Dermis microvascular lymphatic vessel endothelial cell (primary cell): ENCODE measurements around the gene MYO1D. TPM values are rescaled to one million over a fixed set of nuclear protein-coding genes. Genes with fewer than 3 reads are reported as not detected.
"Not testable (repeated sequence)": the region's sequence is repeated elsewhere in the genome, so short reads cannot be mapped to it uniquely, and the experiment has no call there.

ENCODE experiments used
- DNase-seq, 2 donors: peaks; one replicate each; pipeline versions ENCODE4 v3.0.0 to v3.0.0-alpha.2; 2010; ENCODE audit warnings: low read depth in 2 of 2
- total RNA-seq: library from RNA; depleted of rRNA; stranded (reverse); fragments of >200 nt; gene quantifications from 2 replicates; pipeline ENCODE4 v1.2.1, GENCODE V29; 2014

MYO1D gene
- total RNA-seq, 1 donor from 2014 or later, result 56.5 TPM

DNA sequence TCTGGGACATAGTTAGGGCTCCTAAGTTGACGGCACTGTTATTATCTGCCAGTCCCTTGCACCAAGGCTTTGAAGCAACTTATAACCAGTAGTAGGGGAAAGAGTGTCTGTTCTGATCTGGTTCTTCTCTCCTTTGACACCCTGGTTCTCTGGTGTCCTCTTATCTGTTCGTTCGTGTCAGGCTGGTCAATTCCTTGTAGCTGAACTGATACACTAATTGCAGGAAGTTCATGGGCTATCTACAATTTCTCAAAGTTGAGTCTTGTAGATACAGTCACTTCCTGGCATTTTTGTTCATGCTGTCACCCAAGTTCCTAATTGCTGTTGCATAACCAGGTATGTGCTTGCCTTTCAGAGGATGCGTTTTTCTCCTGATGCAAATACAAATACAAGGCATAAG is 17.3 kb upstream of the MYO1D start:
- DNase-seq, result no peak

GRCh38 chr17:32887410-32887809 is 10.5 kb upstream of the MYO1D start:
- not testable (repeated sequence) for DNase-seq

DNA sequence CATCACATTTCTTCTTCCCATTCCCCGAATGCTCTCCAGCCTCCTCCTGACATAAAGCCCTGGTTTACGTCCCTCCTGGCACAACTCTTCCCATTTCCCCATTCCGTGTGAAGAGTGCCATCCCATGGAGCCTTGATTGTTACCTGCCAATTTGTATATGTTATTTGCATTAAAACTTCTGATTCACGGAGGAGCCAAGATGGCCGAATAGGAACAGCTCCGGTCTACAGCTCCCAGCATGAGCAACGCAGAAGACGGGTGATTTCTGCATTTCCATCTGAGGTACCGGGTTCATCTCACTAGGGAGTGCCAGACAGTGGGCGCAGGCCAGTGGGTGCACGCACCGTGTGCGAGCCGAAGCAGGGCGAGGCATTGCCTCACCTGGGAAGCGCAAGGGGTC is 10.0 kb upstream of the MYO1D start:
- DNase-seq, result not testable (repeated sequence)

DNA sequence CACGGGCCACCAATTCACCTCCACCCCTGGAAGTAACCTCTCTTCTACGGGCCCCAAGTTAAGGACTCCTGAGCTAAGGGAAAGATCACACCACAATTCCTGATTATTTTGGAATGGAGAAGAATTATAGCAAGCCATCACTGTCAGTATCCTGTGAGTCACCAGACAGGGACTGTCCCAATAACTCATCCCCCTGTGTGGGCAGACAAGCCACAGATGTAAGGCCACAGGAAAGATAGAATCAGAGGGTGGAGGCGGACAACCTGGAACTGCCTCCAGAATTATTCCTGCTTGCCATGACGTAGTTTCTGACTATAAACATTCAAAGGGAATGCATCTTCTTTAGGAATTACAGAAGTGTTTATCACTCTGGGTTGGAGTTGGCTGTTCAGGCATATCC is 5.8 kb upstream of the MYO1D start:
- DNase-seq, result peak; percentile 54 to 58

DNA sequence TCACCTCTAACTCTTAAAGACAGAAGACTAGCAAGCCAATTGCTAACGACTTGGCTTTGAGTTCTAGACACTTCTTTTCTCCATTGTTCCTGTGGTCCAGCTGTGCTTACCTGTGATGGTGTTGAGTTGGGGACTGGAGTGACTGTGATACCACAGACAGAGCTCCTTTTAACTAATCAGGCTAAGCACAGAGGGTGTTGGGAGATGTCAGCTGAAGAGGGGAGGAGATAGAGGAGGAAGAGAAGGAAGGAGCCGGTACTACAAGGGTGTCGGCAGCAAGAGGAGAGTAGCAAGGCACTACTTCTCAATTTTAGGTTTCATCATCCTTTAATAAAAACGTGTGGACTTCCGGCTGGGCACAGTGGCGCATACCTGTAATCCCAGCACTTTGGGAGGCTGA is 5.1 kb upstream of the MYO1D start:
- DNase-seq, result no peak

DNA sequence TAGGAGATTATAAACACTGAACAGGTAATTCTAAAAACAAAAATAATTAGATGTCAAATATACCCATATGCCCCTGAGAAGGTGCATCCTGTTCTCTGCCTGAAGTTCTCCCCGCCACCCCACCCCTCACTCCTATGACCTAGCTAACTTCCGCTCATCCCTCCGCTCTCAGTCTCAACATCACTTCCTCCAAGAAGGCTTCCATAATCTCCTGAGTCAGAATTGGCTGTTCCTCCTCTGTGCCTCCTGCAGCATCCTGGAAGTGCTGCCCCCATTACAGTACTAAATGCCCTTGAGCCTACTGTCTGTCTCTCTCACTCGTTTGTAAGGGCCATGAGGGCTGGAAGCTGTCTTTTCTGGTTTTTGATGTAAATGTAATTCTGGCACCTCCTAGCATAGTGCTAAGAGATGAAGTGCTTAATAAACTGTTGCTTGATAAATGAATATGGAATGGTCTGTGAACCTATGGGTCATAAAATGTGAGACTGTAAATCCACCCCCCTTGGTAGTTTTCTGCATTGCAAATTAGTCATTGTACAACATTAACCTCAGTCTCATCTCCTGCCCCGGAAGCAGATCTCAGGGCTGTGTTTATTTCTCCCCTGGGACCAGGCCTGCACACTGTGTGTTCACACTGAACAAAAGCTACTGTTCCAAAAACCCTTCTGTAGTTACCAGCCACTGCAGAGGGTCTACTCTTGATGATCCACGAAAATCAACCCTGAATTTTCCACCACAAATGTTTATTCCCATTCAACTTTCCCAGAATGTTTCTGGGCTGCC is 3.9 kb upstream of the MYO1D start:
- DNase-seq, result no peak

DNA sequence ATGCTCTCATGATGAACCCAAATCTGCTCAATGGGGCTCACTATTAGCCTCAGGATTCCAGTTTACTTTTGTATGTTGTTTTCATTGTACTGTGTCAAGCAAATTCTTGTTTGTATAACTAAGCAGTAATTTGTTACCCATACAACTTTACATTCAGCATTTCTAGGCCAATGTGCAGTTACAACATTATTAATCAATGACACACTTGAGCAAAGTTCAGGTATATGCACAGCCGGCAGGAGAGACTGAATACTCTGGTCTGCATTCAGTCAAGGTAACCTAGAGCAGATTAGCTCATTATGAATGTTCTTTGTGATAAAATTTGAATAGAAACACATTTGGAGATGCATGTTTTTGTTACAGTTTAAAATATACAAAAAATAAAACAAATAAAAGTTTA is 2.2 kb upstream of the MYO1D start:
- DNase-seq, result no peak

DNA sequence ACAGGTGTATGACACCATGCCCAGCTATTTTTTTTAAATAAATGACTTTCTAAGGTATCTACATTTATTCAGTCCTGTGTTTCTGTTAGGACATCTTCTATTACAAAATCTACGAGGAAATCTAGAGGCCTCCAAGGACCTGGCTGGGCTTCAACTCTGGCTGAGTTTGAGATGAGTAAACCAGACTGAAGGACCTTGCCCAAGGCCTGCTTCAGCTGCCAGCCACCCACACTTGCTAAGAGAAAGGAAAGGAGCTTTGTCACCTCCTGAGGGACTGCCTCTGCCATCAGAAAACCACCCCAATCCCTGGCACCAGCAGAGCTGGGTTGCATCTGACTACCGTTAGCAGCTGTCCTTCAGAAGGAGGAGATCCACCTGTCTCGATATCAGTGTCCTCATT is 1.3 kb upstream of the MYO1D start:
- no peak for DNase-seq

DNA sequence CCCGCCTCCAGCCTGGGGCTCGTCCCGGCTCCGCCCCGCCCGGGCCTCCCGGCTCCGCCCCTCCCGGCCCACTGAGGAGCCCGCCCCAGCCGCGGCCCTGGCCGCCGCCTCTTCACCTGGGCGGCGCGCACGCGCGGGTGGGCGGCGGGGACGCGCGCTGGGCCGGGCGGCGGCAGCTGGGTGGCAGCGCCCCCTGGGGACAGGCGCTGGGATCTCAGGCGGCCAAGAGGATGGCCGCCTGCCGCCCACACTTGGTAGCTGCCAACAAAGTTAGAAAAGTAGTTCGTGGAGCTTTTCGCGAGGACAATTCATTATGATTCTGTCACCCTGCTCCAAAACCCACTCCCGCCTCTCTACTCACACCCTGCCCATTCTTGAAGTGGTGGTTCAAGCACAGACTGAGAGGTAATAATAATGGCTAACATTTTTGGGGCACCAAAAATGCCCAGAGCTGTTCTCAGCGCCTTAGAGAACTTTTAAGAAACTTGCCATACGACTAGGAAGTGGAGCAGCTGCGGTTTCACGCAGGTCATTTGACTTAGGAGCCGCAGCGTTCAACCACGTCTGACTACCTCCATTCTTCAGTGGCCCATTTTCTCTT is 340 bp upstream of the MYO1D start:
- DNase-seq, result peak; percentile 69 to 91

DNA sequence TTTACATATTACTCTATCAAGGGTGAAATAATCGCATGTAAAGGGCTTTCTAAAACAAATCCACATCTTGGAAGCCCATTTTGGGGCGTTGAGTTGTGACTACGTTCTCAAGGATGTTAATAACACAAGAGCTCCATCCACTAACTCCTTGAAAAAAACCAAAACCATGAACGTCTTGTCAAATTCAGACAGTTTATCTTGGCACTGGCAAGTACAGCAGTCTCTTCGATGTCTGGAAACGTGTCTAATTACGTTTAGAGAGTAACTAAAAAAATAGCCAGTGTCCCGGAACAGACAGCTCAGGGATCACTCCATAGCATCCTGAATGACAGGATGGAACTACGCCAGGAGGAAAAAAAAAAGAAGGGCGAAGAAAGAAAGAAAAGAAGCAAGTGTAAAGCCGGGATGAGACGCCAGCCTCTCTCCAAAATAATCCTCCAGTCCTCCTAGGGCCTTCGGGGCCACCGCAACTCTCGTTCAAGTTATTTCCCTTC is 954 bp downstream of the MYO1D start:
- peak in 1 of 2 donors; percentile 63 for DNase-seq

DNA sequence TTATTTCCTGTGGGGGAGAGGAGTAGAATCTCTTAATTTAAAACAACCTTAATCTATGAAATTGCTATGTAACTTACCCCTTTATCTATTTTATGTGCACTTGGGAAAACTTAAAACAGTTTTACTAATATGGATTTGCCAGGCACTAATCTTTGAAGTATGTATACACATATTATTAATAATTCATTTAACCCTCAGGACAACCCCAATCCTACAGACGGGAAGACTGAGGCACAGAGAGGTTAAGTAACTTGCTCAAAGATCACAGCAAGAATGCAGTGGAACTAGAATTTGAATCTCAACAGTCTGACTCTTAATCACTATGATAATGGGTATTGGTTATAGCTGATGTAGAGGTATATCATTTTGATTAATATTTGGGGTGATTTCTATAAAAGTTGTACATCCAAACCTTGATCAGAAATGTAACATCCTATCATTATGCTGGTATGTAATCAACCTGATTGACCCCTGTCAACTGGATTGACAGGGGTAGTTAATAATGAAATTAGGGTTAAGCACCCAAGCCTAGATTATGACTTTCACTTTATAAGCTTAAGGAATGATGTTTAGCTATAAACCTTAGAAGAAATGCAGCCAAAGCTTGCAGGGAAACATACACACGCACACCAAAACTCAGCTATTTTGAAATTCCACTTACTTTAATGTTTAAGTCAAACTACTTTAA is 1.6 kb downstream of the MYO1D start:
- no peak for DNase-seq

DNA sequence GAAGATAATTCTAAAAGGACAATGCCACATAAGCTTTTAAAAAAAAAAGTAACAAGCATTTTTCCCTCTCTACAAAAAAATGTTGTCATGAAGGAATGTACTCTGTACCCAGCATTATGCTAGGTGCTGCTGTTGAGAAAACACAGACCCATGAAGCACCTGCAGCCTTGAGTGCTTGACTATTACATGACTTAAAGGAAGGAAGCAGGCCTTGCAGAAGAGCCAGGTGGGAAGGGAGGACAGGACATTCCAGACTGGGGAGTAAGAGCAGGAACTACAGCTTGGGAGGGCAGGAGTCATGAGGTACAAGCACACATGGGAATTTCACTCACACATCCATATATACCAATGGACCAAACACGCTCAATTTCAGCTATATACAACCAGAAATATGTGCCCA is 3.8 kb downstream of the MYO1D start:
- peak in 1 of 2 donors; percentile 40 for DNase-seq

DNA sequence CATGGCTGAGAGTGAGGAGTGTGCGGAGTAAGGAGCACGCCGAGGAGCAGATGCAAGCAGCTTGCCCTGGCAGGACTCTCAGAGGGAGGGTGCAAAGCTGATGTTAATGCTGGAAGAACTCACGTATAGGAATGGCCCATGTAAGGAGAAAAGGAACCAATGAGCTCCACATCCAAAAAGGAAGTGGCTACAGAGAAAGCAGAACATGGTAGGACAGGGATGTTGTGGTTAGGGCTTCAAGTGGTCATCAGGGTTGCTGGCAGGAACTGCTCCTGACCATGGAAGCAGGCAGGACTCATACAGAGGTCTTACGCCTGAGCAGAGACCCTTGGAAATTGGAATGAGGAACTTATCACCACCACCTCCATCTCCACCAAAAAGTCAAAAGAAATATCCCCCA is 5.2 kb downstream of the MYO1D start:
- DNase-seq, result no peak

GRCh38 chr17:32870969-32871368 is 6.0 kb downstream of the MYO1D start:
- no peak for DNase-seq

- DNase-seq, result peak in 1 of 2 donors; percentile 72
These were observed 6.8 kb downstream of the MYO1D start for GRCh38 chr17:32870027-32870670.

GRCh38 chr17:32869345-32870026 is 7.4 kb downstream of the MYO1D start:
- peak in 1 of 2 donors; percentile 68 for DNase-seq

GRCh38 chr17:32865141-32865540 is 11.8 kb downstream of the MYO1D start:
- no peak for DNase-seq

GRCh38 chr17:32863559-32863958 is 13.4 kb downstream of the MYO1D start:
- DNase-seq, result no peak

DNA sequence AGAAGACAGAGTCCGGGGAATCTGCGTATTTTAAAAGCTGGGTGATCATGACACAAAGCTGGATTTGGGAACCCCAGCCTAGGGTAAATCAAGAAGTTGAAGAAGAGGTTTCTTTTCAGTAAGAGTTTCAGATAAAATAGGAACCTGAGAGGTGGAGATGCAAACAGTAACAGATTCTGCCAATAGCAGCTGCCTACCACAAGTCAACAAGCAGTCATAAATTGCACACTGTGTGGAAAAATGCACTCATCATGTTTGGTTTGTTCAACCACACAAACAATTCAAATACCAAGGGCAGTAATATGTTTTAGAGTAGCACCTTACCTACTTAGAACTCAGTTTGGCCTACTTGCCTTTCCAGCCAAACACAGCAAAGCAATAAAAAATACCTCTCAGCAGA is 14.0 kb downstream of the MYO1D start:
- DNase-seq, result no peak

DNA sequence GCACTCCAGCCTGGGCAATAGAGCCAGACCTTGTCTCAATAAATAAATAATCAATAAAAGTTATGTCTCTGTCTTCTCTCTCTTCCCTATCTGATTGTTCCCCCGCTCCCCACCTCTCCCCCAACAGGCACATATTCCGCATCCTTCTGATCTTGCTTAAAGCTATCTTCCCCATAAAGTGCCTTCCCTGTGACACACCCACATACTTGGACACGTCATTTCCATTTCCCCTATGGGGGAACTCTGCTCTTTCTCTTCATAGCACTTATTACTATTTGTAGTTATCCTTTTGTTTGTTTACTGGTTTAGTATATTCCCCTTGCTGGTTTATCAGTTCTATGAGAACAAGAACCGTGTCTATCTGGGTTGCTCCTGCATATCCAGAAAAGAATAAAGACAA is 14.9 kb downstream of the MYO1D start:
- DNase-seq, result no peak

DNA sequence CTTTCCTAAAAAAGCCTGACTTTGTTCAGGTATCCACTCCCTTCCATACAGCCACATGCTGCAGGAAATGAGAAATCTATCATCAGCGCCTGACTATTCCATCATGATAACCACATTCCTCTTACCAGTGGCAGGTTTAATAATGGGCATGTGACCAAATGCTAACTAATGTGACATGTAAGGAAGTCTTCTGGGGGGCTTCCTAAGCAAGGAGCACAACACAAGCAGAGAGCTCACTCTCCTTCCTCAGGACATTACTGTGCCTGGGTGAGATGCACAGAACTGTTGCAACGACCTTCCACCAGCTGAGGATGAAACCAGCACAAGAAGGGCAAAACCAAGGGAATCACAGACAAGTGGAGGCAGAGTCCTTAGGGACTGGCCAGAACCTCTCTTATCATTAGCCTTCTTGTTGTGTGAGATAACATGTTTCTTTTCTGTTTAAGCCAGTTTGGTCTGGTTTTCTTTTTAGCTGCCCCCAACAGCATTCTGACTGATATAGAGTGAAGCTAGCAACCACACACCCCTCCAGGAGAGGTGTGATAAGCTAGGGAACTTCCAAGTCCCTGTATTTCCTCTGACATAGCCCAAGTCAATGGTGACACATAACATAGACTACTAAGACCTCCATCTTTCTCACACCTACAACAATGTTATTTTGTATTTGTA is 16.9 kb downstream of the MYO1D start:
- DNase-seq, result peak; percentile 28 to 57
